SH-SY5Y (cell line): Measurements from ENCODE around the gene NAA60.

Experiments used
- GATA2 ChIP-seq: IDR thresholded peaks from 2 replicates; pipeline ENCODE4 v1.6.1; 2011; ENCODE audit warnings: mild to moderate bottlenecking, low read depth, low read length
- GATA3 ChIP-seq: IDR thresholded peaks from 2 replicates; pipeline ENCODE4 v1.6.1; 2011; ENCODE audit warnings: low read depth, mild to moderate bottlenecking, low read length, moderate library complexity

DNA sequence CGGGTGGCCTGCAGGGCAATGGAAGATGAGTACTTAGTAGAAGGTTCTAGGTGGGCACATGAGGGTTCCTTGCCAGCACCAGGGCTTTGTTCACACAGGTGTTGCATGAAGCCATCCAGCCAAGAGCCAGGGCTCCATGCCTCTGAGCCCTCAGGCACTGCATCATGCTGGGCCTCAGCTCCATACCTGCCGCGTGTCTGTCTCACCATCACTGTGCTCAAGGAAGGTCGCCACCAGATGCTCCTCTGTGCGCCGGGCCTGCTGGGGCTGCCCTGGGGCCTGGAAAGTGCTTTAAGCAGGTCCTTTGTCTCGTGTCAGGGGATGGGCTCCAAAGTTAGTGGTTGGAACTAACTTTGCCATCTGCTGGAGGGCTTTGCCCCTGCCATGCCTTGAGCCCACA is 26.3 kb downstream of the NAA60 start:
- TF ChIP-seq GATA2 (no peak), GATA3 (no peak)
